ENCODE results near the gene OR6B1. TPM values are rescaled to one million over a fixed set of nuclear protein-coding genes. Genes with fewer than 3 reads are reported as not detected.

Gene OR6B1
- total and polyA plus RNA-seq, 2 of the 8 experiments (the other 6 are each of a cell fraction or from before 2014, with no cell fraction given), result not detected

DNA sequence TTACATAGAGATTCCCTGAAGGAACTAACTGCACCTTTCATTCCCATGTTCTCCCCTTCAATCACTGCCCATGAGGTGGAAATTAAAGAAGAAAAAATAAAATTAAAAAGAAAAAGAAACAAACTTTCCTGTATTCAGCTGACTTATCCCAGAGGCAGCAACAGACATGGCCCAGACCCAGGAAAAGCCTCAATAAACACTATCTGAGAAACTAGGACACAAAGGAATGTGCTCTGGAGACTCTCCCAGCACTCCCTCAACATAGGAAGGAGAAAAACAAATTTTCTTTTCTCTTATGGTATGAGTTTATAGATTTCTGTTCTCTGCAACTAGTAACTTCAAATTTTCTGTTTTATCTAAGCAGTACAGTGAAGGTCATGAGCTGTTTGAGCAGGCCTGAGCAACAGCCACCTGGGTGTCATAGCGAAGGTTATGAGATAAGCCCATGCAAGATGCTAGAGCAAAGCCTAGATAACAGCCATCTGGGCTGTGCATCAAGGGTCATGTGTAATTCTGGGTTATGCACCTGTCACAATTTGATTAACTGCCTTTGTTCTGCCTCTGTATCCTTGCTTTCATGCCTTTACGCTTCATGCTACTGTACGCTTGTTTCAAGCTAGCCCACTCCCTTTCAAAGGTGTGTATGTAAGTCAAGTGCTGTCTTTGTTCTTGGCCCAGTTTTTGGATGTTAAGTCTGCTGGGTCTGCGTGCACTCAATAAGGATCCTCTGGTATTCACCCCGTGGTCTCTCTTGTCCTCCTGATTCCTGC lies 11.0 kb upstream of the OR6B1 start (continued):
- TF ChIP-seq RXRA (IDR thresholded peaks at IDR 0.05; ENCODE audit: insufficient read depth, low read depth, low read length) (no peak), JUN (IDR thresholded peaks at IDR 0.05; ENCODE audit: low read depth, low read length) (no peak), TCF12 (IDR thresholded peaks at IDR 0.05; ENCODE audit: low read depth, low read length) (no peak), GTF2F1 (IDR thresholded peaks at IDR 0.05; ENCODE audit: borderline replicate concordance, low read depth, low read length) (no peak), CBX8 (IDR thresholded peaks at IDR 0.05; ENCODE audit: borderline replicate concordance, low read depth, low read length) (no peak), CREB1 (IDR thresholded peaks at IDR 0.05) (no peak), ZNF274 (IDR thresholded peaks at IDR 0.05; ENCODE audit: borderline replicate concordance, extremely low read depth, low read length) (no peak)

Data from H1 (cell line).